HG03139 (cell line): ENCODE measurements around the gene FXYD7.
"Not testable (repeated sequence)": the region's sequence is repeated elsewhere in the genome, so short reads cannot be mapped to it uniquely, and the experiment has no call there.

Experiments
- ATAC-seq: cut with Tn5 transposase; IDR thresholded peaks from one replicate; pipeline ENCODE4 v1.9.1; 2021; ENCODE audit not compliant: unreplicated experiment

The FXYD7 gene

GRCh38 chr19:35143231-35143715 lies at the start of gene FXYD7:
FXYD7 (plus strand) TSS chr19:35143255; CDS start chr19:35143334, 79 bp downstream.
- no peak for ATAC-seq

GRCh38 chr19:35093430-35093829 lies 49.6 kb upstream of the FXYD7 start:
- no peak for ATAC-seq

GRCh38 chr19:35093941-35094647 lies 49.0 kb upstream of the FXYD7 start:
- no peak for ATAC-seq

GRCh38 chr19:35094656-35095055 lies 48.4 kb upstream of the FXYD7 start:
- ATAC-seq, result no peak

- no peak for ATAC-seq
Observed at GRCh38 chr19:35095667-35096368, 47.2 kb upstream of the FXYD7 start.

GRCh38 chr19:35098413-35099049 lies 44.5 kb upstream of the FXYD7 start:
- ATAC-seq, result no peak

GRCh38 chr19:35099155-35099896 lies 43.7 kb upstream of the FXYD7 start:
- ATAC-seq, result no peak

GRCh38 chr19:35099897-35100275 lies 43.2 kb upstream of the FXYD7 start:
- no peak for ATAC-seq

- ATAC-seq, result no peak
Observed at GRCh38 chr19:35100588-35101533, 42.2 kb upstream of the FXYD7 start.

- ATAC-seq, result not testable (repeated sequence)
Observed at GRCh38 chr19:35101949-35102348, 41.1 kb upstream of the FXYD7 start.

- ATAC-seq, result not testable (repeated sequence)
Observed at GRCh38 chr19:35103614-35104013, 39.4 kb upstream of the FXYD7 start.

GRCh38 chr19:35104361-35104760 lies 38.7 kb upstream of the FXYD7 start:
- no peak for ATAC-seq

- ATAC-seq, result no peak
Observed at GRCh38 chr19:35105047-35105410, 38.0 kb upstream of the FXYD7 start.

GRCh38 chr19:35105411-35106290 lies 37.4 kb upstream of the FXYD7 start:
- ATAC-seq, result no peak

- ATAC-seq, result no peak
Observed at GRCh38 chr19:35106291-35106583, 36.8 kb upstream of the FXYD7 start.

- no peak for ATAC-seq
Observed at GRCh38 chr19:35106898-35107541, 36.0 kb upstream of the FXYD7 start.

GRCh38 chr19:35107545-35107944 lies 35.5 kb upstream of the FXYD7 start:
- no peak for ATAC-seq

- ATAC-seq, result no peak
Observed at GRCh38 chr19:35108730-35109129, 34.3 kb upstream of the FXYD7 start.
